PC-9 (cell line): ENCODE results near the gene HS6ST3. TPM values are rescaled to one million over a fixed set of nuclear protein-coding genes. Genes with fewer than 3 reads are reported as not detected.

Source experiments
- BruUV-seq: library from RNA; stranded (reverse); fragments of 400-500 nt; replicated peaks from 2 replicates; lab custom pipeline; 2021; lab: Mats Ljungman, UMichigan
- CTCF ChIA-PET: fragments of 300-600 bp; sonication (Branson Sonifier 250); formaldehyde crosslinking; loops from one replicate; lab custom pipeline; 2022; ENCODE audit warnings: antibody characterized with exemption; lab: Charles Lee
- POLR2A ChIA-PET: fragments of 300-600 bp; sonication (Branson Sonifier 250); formaldehyde crosslinking; loops from one replicate; lab custom pipeline; 2022; ENCODE audit warnings: antibody characterized with exemption; ENCODE audit not compliant: unreplicated experiment; lab: Charles Lee
- DNase-seq, 2 experiments: peaks; one replicate each; pipeline versions ENCODE4 v3.0.0 to v3.0.0-alpha.2; 2015 to 2022; ENCODE audit warnings: mixed read lengths in 1 of 2
- H2AFZ ChIP-seq: fragments of 200-600 bp; sonication (generic); 2 replicates; pipeline ENCODE4 v1.8.1; 2017; ENCODE audit warnings: antibody characterized with exemption
- H3F3A ChIP-seq: fragments of 200-600 bp; sonication (generic); 2 replicates; pipeline ENCODE4 v1.8.1; 2017; ENCODE audit warnings: antibody characterized with exemption, mild to moderate bottlenecking, low read depth; ENCODE audit not compliant: insufficient read depth
- H3K27ac ChIP-seq: fragments of 200-600 bp; sonication (generic); 2 replicates; pipeline ENCODE4 v1.6.1; 2016; ENCODE audit warnings: mixed run types
- H3K27me3 ChIP-seq: fragments of 200-600 bp; sonication (generic); 2 replicates; pipeline ENCODE4 v1.6.1; 2016; ENCODE audit warnings: low read depth, mixed run types; ENCODE audit not compliant: insufficient read depth
- H3K36me3 ChIP-seq: fragments of 200-600 bp; sonication (generic); 2 replicates; pipeline ENCODE4 v1.6.1; 2016; ENCODE audit warnings: low read depth, mixed run types
- H3K4me1 ChIP-seq: fragments of 200-600 bp; sonication (generic); replicated peaks from 2 replicates; pipeline ENCODE4 v1.6.1; 2016; ENCODE audit warnings: mixed run types; ENCODE audit not compliant: insufficient read depth
- H3K4me2 ChIP-seq: fragments of 200-600 bp; sonication (generic); 2 replicates; pipeline ENCODE4 v1.6.1; 2017; ENCODE audit warnings: mixed run types
- H3K4me3 ChIP-seq: fragments of 200-600 bp; sonication (generic); 2 replicates; pipeline ENCODE4 v1.6.1; 2016; ENCODE audit warnings: mixed run types
- H3K79me2 ChIP-seq: fragments of 200-600 bp; sonication (generic); 2 replicates; pipeline ENCODE4 v1.6.1; 2017; ENCODE audit warnings: low read depth, mixed run types
- H3K9me2 ChIP-seq: fragments of 200-600 bp; sonication (generic); 2 replicates; pipeline ENCODE4 v1.8.1; 2017; ENCODE audit warnings: mild to moderate bottlenecking; ENCODE audit not compliant: insufficient read depth
- H3K9me3 ChIP-seq: fragments of 200-600 bp; sonication (generic); 2 replicates; pipeline ENCODE4 v1.8.1; 2016; ENCODE audit warnings: low read depth; ENCODE audit not compliant: insufficient read depth
- H4K20me1 ChIP-seq: fragments of 200-600 bp; sonication (generic); 2 replicates; pipeline ENCODE4 v1.8.1; 2017; ENCODE audit not compliant: insufficient read depth
- CTCF ChIP-seq: fragments of 200-600 bp; sonication (generic); conservative IDR thresholded peaks from 2 replicates; pipeline ENCODE4 v1.6.1; 2017; ENCODE audit warnings: mixed run types, antibody characterized with exemption, mild to moderate bottlenecking, moderate library complexity
- EZH2 ChIP-seq: fragments of 200-600 bp; sonication (generic); IDR thresholded peaks from 2 replicates; pipeline ENCODE4 v1.8.0; 2017; ENCODE audit warnings: antibody characterized with exemption, low read depth
- intact Hi-C: fragments of 100-400 bp; cut with micrococcal nuclease; formaldehyde crosslinking; loops from one replicate; pipeline ENCODE4 v1.10.0; 2022; ENCODE audit not compliant: unreplicated experiment
- total RNA-seq: library from RNA; stranded (reverse); gene quantifications from 2 replicates; pipeline ENCODE4 v1.2.3, GENCODE V29; 2021

Gene HS6ST3
- total RNA-seq, 1 experiment from 2014 or later: not detected

- TF ChIP-seq CTCF (no peak), EZH2 (no peak)
- ChIA-PET CTCF (no interaction called here), POLR2A (no interaction called here)
- no peak for DNase-seq
- Histone ChIP-seq H3K9me2 (no peaks in the 10 kb centered on the region), H3F3A (no peaks in the 10 kb centered on the region), H3K9me3 (no peaks in the 10 kb centered on the region), H3K27me3 (0 out of 2 replicates have a peak, but pooled peaks cover 5% of the 10 kb centered on the region), H2AFZ (no peak overlapping the region), H3K4me2 (no peak overlapping the region), H3K27ac (no peak overlapping the region), H3K79me2 (no peaks in the 10 kb centered on the region), H4K20me1 (no peaks in the 10 kb centered on the region), H3K4me3 (no peak overlapping the region), H3K36me3 (no peaks in the 10 kb centered on the region), H3K4me1 (no peaks in the 10 kb centered on the region)
- intact Hi-C loops: no loop called here
- BruUV-seq: no TSS peak
These were observed 383.7 kb downstream of the HS6ST3 start for GRCh38 chr13:96473526-96474180.

GRCh38 chr13:96474181-96474557 is 384.3 kb downstream of the HS6ST3 start:
- H4K20me1 ChIP-seq: no peaks in the 10 kb centered on the region
- POLR2A ChIA-PET: no interaction called here
- no peak overlapping the region for H3K4me3 ChIP-seq
- H3F3A ChIP-seq: no peaks in the 10 kb centered on the region
- H3K36me3 ChIP-seq: no peaks in the 10 kb centered on the region
- no peak overlapping the region for H3K4me2 ChIP-seq
- H3K9me3 ChIP-seq: no peaks in the 10 kb centered on the region
- TF ChIP-seq CTCF (no peak), EZH2 (no peak)
- H3K9me2 ChIP-seq: no peaks in the 10 kb centered on the region
- intact Hi-C loops: no loop called here
- 0 out of 2 replicates have a peak, but pooled peaks cover 5% of the 10 kb centered on the region for H3K27me3 ChIP-seq
- DNase-seq: no peak
- no peaks in the 10 kb centered on the region for H3K4me1 ChIP-seq
- no peak overlapping the region for H2AFZ ChIP-seq
- no peak overlapping the region for H3K27ac ChIP-seq
- no TSS peak for BruUV-seq
- CTCF ChIA-PET: no interaction called here
- H3K79me2 ChIP-seq: no peaks in the 10 kb centered on the region

- Histone ChIP-seq H2AFZ (no peak overlapping the region), H4K20me1 (no peaks in the 10 kb centered on the region), H3K4me3 (no peak overlapping the region), H3F3A (no peaks in the 10 kb centered on the region), H3K9me3 (no peaks in the 10 kb centered on the region), H3K79me2 (no peaks in the 10 kb centered on the region), H3K4me2 (no peak overlapping the region), H3K27me3 (0 out of 2 replicates have a peak, but pooled peaks cover 5% of the 10 kb centered on the region), H3K4me1 (no peaks in the 10 kb centered on the region), H3K36me3 (no peaks in the 10 kb centered on the region), H3K9me2 (no peaks in the 10 kb centered on the region), H3K27ac (no peak overlapping the region)
- intact Hi-C loops: no loop called here
- no peak for DNase-seq
- TF ChIP-seq EZH2 (no peak), CTCF (no peak)
- ChIA-PET POLR2A (no interaction called here), CTCF (no interaction called here)
- no TSS peak for BruUV-seq
These were observed 385.2 kb downstream of the HS6ST3 start for GRCh38 chr13:96475103-96475502.
